Measurements from ENCODE around the gene ACADL.

Gene ACADL

DNA sequence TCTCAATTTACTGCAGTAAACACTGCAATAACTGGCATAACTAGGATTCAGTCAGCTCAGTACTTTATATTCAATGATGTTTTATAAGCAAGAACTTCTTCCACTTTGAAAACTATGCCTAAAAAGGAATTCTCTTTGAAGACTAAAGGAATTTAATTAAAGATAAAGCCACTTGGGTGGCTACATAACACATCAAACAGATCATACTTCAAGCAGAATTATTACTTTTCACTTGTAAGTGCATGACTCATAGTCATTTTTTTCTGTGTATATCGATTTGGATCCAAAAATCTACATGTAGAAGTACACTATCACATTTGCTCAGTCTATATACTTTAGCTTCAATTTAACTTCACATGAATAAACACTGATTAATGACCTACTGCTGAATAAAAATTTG, 58.0 kb downstream of the ACADL start:
- DNase-seq: no peak

DNA sequence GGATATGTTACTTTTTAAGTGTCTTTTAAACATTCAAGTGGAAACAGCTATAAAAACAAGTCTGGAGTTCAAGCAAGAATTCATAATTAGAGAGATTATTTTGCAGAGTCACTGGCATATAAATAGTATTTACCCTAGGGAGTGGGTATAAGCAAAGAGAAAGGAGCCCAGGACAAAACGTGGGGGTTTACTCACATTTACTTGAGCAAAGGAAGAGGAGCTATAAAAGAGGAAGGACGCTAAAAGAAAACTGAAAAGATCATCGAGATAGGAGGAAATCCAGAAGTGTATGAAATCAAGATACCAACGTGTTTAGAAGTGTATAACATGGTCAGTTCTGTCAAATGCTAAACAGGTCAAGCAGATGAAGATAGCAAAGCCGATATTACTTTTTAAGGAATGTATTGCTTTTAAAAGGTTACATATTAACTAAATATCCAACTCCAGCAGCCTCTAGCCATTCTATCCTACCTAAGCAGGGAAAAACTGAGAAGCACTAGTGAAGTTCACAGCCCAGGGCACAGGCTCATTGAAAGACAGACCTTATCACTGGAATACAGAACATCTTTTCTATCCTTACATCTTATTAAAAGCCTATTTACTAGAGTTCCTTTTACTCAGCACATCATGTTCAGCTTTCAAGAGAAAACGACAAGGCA, 62.7 kb downstream of the ACADL start:
- DNase-seq: no peak

DNA sequence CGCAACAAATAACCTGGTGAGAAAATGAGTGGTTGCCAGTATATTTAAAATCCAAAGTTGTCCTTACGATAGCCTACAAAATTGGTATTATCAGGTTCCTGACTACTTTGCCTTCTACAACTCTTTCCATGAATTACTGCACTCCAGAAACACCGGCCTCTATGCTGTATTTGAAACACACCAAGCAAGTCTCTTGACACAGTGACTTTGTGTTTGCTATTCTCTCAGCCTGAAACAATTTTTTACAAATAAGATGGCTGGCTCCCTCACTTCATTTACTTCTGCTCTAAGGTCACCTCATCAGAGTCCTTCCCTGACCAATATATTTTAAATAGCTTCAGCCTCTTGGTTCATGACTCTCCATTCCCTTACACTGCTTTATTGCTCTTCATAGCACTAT, 66.2 kb downstream of the ACADL start:
- DNase-seq: no peak

DNA sequence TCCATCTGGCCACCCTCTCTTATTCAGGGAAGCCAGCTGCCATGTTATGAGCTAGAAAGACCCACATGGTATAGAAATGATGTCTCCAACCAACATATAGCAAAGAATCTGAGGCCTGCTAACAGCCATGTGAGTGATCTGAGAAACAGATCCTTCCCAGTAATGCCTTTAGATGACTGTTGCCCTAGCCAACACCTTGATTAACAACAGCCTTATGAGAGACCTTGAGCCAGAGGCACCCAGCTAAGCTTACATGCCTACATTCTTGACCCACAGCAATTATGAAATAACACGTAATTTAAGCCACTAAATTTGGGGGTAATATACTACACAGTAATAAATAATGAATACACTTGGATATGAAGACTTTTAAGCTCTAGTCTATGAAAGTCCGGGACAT, 67.0 kb downstream of the ACADL start:
- no peak for DNase-seq

DNA sequence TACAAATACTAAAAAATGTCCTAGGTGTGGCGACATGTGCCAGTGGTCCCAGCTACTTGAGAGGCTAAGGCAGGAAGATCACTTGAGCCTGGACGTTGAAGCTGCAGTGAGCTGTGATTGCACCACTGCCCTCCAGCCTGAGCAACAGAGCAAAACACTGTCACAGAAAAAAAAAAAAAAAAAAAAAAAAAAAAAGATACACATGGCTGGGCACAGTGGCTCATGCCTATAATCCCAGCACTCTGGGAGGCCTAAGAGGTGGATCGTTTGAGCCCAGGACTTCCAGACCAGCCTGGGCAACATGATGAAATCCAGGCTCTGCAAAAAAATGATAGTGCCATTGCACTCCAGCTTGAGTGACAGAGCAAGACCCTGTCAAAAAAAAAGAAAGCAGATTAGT, 67.7 kb downstream of the ACADL start:
- no peak for DNase-seq

DNA sequence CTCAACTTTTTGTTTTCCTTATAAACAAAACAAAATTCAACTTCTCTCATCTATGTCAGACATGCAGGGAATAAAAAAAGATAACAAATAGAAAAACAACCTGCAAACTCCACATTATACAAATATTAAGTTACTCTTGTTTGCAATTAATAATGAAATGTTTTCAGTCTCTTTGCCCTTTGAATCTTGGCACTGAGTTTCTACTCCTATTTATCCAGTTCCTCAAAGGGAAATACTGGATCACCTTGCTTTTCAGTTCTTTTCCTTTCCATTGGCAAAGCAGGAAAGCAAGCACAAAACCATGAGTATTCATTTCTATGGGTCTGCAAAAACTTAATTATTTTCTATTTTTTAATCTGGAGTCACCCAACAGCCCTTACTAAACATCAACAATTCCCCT, 77.6 kb downstream of the ACADL start:
- DNase-seq: no peak

Data from NCI-H1048 (cell line).